ENCODE results near the gene DGCR8. TPM values are rescaled to one million over a fixed set of nuclear protein-coding genes. Genes with fewer than 3 reads are reported as not detected.

Gene DGCR8
- total RNA-seq, 4 donors from 2014 or later, result 13.2 to 56.2 (median 33.5) TPM

DNA sequence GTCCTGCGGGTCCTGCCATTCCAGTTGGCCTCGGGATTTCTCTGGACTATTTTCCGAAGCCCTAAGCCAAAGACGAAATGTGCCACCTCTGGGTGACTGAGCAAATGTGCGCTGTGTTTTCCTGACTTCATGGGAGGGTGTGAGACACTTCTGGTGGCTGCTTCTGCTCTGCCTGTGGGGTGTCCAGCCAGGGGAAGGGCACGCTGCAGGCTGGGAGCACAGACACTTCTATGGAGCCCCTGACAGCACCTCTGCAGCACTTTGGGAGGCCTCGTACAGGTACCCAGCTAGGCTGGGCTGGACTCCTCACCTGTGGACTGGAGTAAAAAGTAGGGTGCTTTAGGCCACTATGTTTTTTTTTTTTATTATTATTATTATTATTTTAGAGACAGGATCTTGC, 41.5 kb upstream of the DGCR8 start:
- Histone ChIP-seq H3K9me3 (no peaks in the 10 kb centered on the region), H3K27ac (no peak overlapping the region), H3K4me3 (no peak overlapping the region), H3K4me1 (no peaks in the 10 kb centered on the region), H3K36me3 (no peaks in the 10 kb centered on the region), H3K27me3 (no peaks in the 10 kb centered on the region)
- intact Hi-C loops (cut with DNase I; ENCODE audit: low total_unique reads), result no loop called here
- DNase-seq, result no peak
- TF ChIP-seq, protein P1, sequence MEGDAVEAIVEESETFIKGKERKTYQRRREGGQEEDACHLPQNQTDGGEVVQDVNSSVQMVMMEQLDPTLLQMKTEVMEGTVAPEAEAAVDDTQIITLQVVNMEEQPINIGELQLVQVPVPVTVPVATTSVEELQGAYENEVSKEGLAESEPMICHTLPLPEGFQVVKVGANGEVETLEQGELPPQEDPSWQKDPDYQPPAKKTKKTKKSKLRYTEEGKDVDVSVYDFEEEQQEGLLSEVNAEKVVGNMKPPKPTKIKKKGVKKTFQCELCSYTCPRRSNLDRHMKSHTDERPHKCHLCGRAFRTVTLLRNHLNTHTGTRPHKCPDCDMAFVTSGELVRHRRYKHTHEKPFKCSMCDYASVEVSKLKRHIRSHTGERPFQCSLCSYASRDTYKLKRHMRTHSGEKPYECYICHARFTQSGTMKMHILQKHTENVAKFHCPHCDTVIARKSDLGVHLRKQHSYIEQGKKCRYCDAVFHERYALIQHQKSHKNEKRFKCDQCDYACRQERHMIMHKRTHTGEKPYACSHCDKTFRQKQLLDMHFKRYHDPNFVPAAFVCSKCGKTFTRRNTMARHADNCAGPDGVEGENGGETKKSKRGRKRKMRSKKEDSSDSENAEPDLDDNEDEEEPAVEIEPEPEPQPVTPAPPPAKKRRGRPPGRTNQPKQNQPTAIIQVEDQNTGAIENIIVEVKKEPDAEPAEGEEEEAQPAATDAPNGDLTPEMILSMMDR (IDR thresholded peaks at IDR 0.05), result no peak
- no peak for TF ChIP-seq POLR2A (IDR thresholded peaks at IDR 0.05)

DNA sequence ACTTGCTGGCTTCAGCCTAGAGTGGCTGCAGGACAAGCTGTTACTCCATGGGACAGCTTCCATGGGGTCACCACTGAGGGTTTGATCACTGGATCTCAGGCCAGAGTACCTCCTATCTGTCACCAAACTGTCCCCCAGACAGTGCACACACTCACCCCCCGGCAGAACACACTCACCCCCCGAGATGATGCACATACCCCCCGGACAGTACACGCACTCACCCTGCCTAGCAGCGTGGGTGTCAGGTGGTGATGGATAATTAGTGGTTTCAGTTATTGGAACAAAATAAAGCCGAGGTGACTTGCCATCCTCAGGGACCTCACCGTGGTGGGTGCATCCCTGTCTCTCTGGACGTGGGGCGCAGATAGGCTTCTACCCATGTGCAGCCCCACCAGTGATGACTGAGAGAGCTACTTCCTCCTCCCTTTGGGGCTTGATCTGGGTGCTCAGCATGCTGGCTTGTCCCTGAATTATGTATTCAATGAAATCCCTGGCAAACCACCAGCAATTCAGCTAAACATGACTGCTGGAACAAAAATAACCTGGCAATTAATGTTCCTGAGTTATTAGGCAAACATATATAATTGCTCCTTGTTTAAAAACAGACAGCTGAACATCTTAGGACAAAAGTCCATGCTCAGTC, 40.2 kb upstream of the DGCR8 start:
- Histone ChIP-seq H3K9me3 (no peaks in the 10 kb centered on the region), H3K27me3 (no peaks in the 10 kb centered on the region), H3K4me3 (no peak overlapping the region), H3K36me3 (no peaks in the 10 kb centered on the region), H3K27ac (no peak overlapping the region), H3K4me1 (no peaks in the 10 kb centered on the region)
- DNase-seq, result no peak
- TF ChIP-seq, protein P1 (IDR thresholded peaks at IDR 0.05), result no peak
- no peak for TF ChIP-seq POLR2A (IDR thresholded peaks at IDR 0.05)
- intact Hi-C loops (cut with DNase I; ENCODE audit: low total_unique reads), result no loop called here

DNA sequence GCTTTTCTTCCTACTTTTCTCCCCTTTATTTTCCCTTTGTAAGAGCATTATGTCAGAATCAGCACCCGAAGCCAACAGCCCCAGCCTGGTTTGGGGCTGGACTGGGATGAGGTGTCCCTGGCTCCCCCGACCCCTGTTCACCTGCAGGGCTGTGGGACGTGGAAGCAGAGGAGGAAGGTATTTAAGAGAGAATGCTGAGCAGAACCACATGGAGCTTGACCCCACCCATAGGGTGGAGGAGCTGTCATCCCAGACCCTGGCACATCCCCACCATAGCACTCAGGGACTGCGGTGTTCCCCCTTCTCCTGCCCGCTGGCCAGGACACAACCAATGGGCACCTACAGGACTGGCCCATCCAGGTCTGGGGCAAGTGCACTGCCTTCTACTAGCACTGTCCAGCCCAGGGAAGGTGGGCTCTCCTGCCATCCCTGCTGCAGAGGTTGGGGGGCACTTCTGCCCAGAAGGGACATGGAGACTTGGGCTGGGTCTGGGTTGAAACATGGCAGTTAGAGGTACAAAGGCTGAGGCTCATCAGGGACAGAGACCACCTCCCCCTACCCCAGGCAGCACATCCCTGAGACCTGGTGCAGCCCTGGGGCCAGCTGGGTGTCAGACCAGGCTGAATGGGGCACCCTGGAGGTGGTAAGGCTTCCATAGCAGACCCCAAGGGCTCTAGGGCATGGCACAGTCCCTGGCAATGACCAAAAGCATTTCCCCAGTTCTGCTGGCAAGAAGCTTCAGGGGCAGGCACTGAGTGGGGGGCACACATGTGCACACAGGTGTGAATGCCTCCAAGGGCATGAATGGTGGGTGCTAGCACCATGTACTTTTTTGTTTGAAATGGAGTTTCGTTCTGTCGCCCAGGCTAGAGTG, 39.5 kb upstream of the DGCR8 start:
- no peaks in the 10 kb centered on the region for H3K36me3 ChIP-seq
- intact Hi-C loops (cut with DNase I; ENCODE audit: low total_unique reads), result no loop called here
- H3K4me1 ChIP-seq, result no peaks in the 10 kb centered on the region
- TF ChIP-seq POLR2A (IDR thresholded peaks at IDR 0.05), result no peak
- TF ChIP-seq, protein P1 (IDR thresholded peaks at IDR 0.05), result no peak
- no peaks in the 10 kb centered on the region for H3K9me3 ChIP-seq
- DNase-seq, result no peak
- H3K27ac ChIP-seq, result no peak overlapping the region
- H3K4me3 ChIP-seq, result no peak overlapping the region
- no peaks in the 10 kb centered on the region for H3K27me3 ChIP-seq

DNA sequence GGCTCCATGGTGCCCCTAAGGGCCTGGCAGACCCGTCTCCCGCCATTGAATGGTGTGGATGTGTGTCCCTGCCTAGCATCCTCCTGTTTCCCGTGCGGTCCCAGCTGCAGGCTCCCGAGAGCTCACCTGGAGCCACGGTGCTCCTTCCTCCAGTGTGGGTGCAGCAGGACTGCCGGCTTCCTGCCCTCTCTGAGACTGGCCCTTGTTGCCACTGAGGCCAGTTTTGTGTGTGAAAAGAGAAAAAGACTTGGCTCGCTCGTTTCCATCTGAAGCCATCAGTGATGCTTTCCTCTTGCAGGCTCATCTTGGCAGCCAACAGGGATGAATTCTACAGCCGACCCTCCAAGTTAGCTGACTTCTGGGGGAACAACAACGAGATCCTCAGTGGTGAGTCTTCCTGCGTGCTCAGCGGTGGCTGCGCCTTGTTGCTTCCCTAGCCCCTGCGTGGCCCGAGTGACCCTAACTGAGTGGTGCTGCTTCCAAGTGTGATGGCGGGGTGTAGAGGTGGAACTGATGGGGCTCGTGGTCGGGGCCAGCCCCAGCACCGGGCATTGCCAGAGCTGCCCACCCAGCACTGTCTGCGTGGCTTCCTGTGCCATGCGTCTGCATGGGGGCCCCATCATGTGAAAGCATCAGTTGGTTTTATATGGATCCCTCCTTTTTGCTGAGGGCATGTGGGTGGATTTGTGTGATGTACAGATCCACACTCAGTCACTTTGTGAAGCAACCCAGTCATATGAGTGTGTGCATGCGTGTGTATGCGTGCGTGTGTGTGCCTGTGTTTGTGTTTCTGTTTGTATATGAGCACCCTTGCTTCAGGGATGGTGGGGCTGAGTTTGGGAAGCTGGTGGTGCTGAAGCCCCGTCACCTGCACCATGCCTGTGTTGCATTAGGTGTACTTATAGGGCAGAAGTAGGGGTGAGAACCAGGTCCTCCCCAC, 36.7 kb upstream of the DGCR8 start:
- Histone ChIP-seq H3K4me1 (no peaks in the 10 kb centered on the region), H3K27me3 (no peaks in the 10 kb centered on the region), H3K27ac (no peak overlapping the region), H3K9me3 (no peaks in the 10 kb centered on the region), H3K36me3 (no peaks in the 10 kb centered on the region), H3K4me3 (no peak overlapping the region)
- no peak for DNase-seq
- intact Hi-C loops (cut with DNase I; ENCODE audit: low total_unique reads), result no loop called here
- TF ChIP-seq, protein P1 (IDR thresholded peaks at IDR 0.05), result no peak
- TF ChIP-seq POLR2A (IDR thresholded peaks at IDR 0.05), result no peak

Data from uterus (tissue), 4 donors.